Keratinocyte (primary cell): ENCODE data around the gene DGKE.

Experiments
- CTCF ChIP-seq, 3 experiments: IDR thresholded peaks in 1 of 3; conservative IDR thresholded peaks in 1 of 3; optimal IDR thresholded peaks in 1 of 3; 2 replicates in 2 of 3; 3 replicates in 1 of 3; pipeline versions ENCODE3 to v1.5.1; 2011; ENCODE audit warnings: low read length in 3 of 3, mild to moderate bottlenecking in 3 of 3, moderate library complexity in 2 of 3, control low read depth in 1 of 3, inconsistent platforms in 1 of 3; ENCODE audit not compliant: insufficient read depth in 2 of 3; ENCODE audit errors: extremely low read depth in 1 of 3
- EZH2 ChIP-seq: IDR thresholded peaks from one replicate; pipeline ENCODE4 v1.6.1; 2012; ENCODE audit warnings: inconsistent platforms, mild to moderate bottlenecking, low read length, moderate library complexity

- TF ChIP-seq EZH2 (no peak), CTCF (optimal IDR thresholded peaks at IDR 0.05 in 1 of 3, IDR thresholded peaks at IDR 0.05 in 1 of 3, conservative IDR thresholded peaks at IDR 0.05 in 1 of 3; ENCODE audit: extremely low read depth in 1 of 3, insufficient read depth in 2 of 3, low read length in 3 of 3) (no peak)
Measured at GRCh38 chr17:56798916-56799315, 35.0 kb upstream of the DGKE start.
